ENCODE results near the gene QTRT2.

Gene QTRT2

GRCh38 chr3:114079761-114080160 lies 23.2 kb downstream of the QTRT2 start:
- DNase-seq, result no peak

GRCh38 chr3:114080201-114080600 lies 23.7 kb downstream of the QTRT2 start:
- DNase-seq, result no peak

GRCh38 chr3:114081037-114081436 lies 24.5 kb downstream of the QTRT2 start:
- no peak for DNase-seq

GRCh38 chr3:114083112-114083511 lies 26.6 kb downstream of the QTRT2 start:
- no peak for DNase-seq

GRCh38 chr3:114086356-114086755 lies 29.8 kb downstream of the QTRT2 start:
- DNase-seq, result no peak

- no peak for DNase-seq
Measured at GRCh38 chr3:114089675-114090074, 33.1 kb downstream of the QTRT2 start.

- DNase-seq, result no peak
Measured at GRCh38 chr3:114092151-114093015, 35.8 kb downstream of the QTRT2 start.

GRCh38 chr3:114093016-114093380 lies 36.5 kb downstream of the QTRT2 start:
- no peak for DNase-seq

GRCh38 chr3:114093596-114093995 lies 37.1 kb downstream of the QTRT2 start:
- no peak for DNase-seq

- DNase-seq, result no peak
Measured at GRCh38 chr3:114095796-114096195, 39.3 kb downstream of the QTRT2 start.

GRCh38 chr3:114101101-114101500 lies 44.6 kb downstream of the QTRT2 start:
- no peak for DNase-seq

- DNase-seq, result no peak
Measured at GRCh38 chr3:114103181-114103580, 46.6 kb downstream of the QTRT2 start.

- DNase-seq, result no peak
Measured at GRCh38 chr3:114103858-114104257, 47.3 kb downstream of the QTRT2 start.

- DNase-seq, result no peak
Measured at GRCh38 chr3:114104414-114104813, 47.9 kb downstream of the QTRT2 start.

GRCh38 chr3:114108137-114108536 lies 51.6 kb downstream of the QTRT2 start:
- DNase-seq, result no peak

GRCh38 chr3:114110439-114110838 lies 53.9 kb downstream of the QTRT2 start:
- no peak for DNase-seq

GRCh38 chr3:114111060-114111770 lies 54.7 kb downstream of the QTRT2 start:
- no peak for DNase-seq

- DNase-seq, result no peak
Measured at GRCh38 chr3:114112696-114113095, 56.2 kb downstream of the QTRT2 start.

- no peak for DNase-seq
Measured at GRCh38 chr3:114114719-114115118, 58.2 kb downstream of the QTRT2 start.

GRCh38 chr3:114115143-114115542 lies 58.6 kb downstream of the QTRT2 start:
- DNase-seq, result no peak

- no peak for DNase-seq
Measured at GRCh38 chr3:114119776-114120175, 63.2 kb downstream of the QTRT2 start.

- no peak for DNase-seq
Measured at GRCh38 chr3:114120211-114120610, 63.7 kb downstream of the QTRT2 start.

GRCh38 chr3:114122027-114122709 lies 65.6 kb downstream of the QTRT2 start:
- DNase-seq, result peak in 7 of 14 donors; percentile 21 to 75 (median 33)
